GM21526 (cell line): ENCODE data around the gene DPP6.

ENCODE experiments used
- ATAC-seq: cut with Tn5 transposase; IDR thresholded peaks from one replicate; pipeline ENCODE4 v1.9.1; 2021; ENCODE audit warnings: moderate library complexity; ENCODE audit not compliant: unreplicated experiment, low FRiP score

DPP6 gene

DNA sequence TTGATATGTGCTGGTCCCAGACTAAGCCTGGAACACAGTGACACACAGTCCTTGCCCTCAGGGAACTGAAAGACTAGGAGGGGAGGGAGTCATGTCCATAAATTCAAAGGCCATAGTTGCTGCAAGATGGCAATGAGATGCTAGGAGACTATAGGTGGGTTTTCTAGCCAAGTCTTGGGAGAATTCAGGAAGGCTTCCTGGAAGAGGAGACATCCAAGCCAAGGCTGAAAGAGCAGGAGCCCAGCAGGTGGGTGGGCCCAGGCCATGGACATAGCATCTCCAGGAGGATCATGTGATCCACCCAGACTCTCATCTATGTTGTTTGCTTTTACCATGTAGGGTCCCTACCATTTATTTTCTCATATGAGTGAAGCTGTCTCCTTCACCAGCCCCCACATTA, 335.1 kb downstream of the DPP6 start:
- no peak for ATAC-seq

GRCh38 chr7:154388412-154388811, 336.2 kb downstream of the DPP6 start:
- ATAC-seq, result no peak

GRCh38 chr7:154388999-154389398, 336.8 kb downstream of the DPP6 start:
- ATAC-seq, result no peak

DNA sequence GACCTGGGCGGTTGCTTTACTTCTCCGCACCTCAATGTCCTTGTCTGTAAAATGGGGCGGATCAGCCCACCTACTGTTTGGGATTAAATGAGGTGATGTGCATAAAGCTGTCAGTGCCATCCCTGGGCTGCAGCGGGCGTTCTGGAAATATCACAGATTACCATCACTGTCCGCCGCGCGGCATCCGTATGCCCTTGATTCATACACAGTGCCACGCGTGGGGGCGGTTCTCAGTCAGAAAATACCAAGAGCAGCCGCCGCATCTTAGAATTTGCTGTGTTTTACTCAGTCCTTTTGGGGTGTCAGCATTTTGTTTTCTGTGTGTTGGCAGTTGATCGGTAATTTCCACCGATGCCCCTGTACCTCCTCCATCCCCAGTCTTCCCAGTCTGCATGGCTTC, 338.8 kb downstream of the DPP6 start:
- ATAC-seq, result no peak

DNA sequence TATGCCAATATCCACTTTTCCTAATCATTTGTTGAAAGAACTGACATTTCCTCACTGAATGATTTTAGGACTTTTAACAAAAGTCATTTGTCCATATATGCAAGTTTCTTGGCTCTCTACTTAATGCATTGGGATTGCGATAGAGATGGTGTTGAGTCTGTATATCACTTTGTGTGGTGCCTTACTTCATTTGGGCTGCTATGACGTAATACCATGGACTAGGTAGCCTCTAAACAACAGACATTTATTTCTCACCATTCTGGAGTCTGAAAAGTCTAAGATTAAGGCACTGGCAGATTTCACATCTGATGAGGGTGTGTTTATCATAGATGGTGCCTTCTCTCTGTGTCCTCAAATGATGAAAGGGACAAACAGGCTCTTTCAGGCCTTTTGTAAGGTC, 342.6 kb downstream of the DPP6 start:
- no peak for ATAC-seq

GRCh38 chr7:154406312-154406711, 354.1 kb downstream of the DPP6 start:
- no peak for ATAC-seq

DNA sequence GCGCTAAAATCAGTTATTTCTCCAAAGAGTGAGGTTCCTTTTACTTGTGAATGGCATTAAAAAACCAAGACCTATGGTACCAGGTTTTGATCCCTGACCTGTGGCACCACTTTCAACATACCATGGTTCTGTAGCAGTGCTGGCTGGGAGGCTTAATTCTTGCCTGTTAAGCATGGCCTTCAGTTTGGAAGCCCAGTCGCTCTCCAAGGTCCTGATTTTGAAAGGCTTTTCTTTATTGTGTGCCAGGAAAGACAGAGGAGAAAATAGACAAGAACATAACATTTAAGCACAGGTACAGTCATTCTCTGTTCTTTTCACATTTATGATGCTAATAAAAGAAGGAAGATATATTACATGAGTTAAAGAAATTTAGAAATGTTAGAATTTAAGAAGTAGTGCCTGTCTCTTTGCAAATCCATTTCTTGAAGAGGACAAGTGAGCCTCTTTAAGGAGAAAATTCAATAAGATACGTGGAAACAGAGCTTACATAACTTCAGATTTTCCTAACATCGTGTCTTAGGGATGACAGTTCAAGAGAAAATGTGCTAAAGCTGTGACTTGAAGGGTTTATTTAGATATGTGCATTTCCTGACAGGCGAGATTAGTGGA, 357.6 kb downstream of the DPP6 start:
- ATAC-seq, result no peak

GRCh38 chr7:154412105-154412504, 359.9 kb downstream of the DPP6 start:
- ATAC-seq, result no peak

- ATAC-seq, result no peak
Measured at GRCh38 chr7:154415709-154416399, 363.7 kb downstream of the DPP6 start.

GRCh38 chr7:154416714-154417113, 364.5 kb downstream of the DPP6 start:
- no peak for ATAC-seq

DNA sequence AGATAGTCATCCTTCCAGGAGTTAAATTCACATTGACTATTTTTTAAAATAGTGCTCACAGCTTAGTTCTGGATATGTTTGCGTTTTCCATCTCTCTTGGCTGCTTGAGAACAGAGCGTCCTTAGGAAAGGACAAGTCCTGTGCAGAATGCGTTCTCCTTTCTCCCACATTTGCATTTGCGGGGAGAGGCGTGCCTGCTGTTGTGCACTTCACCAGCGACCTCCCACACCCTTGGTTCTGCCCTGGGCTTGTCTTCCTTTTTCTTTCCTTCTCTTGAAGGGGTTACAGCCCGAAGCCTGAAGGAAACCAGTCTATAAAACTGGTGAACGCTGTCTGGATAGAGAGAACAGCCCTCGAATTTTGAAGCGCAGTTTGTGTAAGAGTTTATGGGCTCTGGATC, 367.1 kb downstream of the DPP6 start:
- ATAC-seq, result no peak

DNA sequence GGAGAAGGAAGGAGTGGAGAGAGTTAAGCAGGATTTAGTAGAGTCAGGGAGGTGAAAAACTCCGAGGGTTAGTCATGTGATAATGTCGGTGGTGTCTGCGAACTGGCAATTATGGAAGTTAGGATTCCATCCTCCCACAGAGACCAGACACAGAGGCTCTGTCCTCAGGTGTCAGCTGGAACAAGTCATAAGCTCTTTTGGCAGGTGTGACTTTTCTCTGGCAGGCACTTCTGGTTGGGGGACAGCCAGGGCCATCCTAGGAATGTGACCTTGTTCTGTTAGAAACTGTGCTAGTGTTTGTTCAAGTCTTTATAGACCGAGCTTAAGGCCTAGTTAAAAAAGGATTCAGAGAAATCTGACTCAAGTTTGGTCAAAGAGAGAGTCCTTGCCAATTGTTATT, 371.0 kb downstream of the DPP6 start:
- no peak for ATAC-seq

GRCh38 chr7:154424350-154424749, 372.2 kb downstream of the DPP6 start:
- no peak for ATAC-seq

GRCh38 chr7:154425271-154425670, 373.1 kb downstream of the DPP6 start:
- no peak for ATAC-seq

GRCh38 chr7:154426778-154427177, 374.6 kb downstream of the DPP6 start:
- no peak for ATAC-seq

GRCh38 chr7:154427533-154427932, 375.3 kb downstream of the DPP6 start:
- ATAC-seq, result no peak

GRCh38 chr7:154429666-154430404, 377.6 kb downstream of the DPP6 start:
- ATAC-seq, result no peak

DNA sequence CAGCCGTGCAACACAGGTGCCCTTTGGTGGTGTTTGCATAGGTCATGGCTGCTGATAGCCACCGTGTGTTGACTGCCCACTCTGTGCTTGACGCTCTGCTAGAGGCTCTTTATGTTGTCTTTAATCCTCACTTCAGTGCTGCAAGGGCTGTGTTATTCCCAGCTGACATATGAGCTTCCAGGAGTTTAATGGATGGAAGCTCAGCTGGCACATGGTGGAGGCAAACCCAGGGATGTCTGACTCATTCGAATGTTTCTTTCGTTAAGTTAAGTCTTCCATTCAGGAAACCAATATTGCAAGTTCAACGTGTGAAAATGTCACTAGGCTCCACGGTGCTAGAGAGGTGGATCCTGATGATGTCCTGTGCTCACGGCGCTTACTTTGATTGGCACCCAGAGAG, 378.4 kb downstream of the DPP6 start:
- ATAC-seq, result no peak

DNA sequence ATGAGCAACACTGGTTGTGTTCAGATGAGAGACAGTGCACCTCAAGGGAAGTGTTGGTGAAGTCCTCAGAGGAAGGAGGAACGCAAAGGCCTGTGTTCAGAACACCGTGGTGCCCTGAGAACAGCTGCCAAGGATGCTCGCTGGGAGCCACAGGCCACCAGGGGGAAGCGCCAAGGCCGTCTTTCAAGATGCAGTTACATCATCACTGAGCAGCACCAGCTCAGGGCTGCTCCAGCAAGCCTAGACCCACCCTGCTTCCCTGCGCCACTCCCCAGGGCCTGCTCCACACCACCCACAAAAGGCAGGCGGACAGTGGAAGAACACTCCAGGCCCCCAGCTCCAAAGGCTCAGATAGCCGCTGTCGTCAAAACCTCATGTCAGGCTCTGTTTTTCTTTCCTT, 378.8 kb downstream of the DPP6 start:
- no peak for ATAC-seq

DNA sequence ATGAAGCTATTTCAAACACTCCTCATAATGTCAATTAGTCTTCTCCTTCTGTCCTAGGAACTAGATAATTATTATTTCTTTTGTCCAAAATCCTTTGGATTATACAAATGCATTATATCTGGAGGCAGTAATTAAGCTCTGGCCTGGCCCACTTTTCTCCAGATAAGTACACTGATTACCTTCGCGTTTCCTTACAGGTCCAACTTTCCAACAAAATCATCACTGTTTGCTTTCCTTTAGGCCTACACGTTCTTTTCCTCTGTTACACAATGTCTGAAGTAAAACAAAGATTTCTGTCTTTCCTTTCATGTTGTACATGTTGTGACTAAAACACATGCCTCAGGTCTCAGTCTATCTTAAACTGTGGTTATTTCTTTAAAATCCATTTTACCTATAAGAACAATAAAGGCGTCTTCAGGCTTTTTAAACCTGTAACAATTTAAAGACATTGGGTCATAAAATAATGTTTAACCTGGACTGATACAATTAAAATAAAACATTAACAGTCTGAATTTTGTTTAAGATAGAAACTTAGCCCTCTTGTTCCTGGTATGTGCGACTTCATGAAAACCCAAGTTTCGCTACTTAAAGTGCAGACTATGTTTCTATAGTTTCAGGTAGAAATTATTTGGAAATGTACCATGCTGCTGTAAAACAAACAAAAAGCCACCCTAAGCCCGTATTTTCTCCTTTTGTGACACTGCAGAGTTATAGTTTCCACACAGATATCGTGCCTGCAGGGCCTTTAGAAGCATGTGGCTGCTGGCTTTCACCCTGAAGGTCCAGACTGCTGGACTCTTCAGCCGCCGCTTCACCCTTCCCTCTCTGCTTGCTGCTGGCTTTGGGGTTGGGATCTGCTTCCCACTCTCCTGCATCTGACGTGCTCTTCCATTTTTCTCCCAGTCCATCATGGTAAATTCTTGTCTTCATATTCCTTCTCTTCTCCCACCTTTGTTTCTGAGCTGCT, 381.7 kb downstream of the DPP6 start:
- ATAC-seq, result no peak

DNA sequence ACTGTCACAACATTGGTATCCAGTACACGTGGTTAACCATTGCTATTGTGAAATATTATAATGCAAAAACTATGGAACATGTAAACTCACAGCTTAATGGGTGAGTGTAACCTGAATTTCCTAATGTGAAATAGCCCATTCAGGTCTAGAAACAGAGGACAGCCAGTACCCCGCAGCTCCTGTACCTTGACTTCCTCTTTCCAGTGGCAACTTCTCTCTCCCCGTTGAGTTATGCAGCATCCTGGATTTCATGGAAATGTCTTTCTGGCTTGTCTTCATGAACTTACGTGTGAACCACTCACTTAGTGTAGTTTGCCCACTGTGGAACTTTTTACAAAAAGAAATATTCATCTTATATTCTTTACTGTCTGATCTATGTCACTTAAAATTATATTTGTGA, 384.4 kb downstream of the DPP6 start:
- ATAC-seq, result no peak
